NCI-H526 (cell line): Measurements from ENCODE around the gene LRRC17.

Source experiments
- DNase-seq, 2 experiments: peaks; one replicate each; lab custom pipeline; 2025; lab: John Stamatoyannopoulos, UW

The LRRC17 gene, protein sequence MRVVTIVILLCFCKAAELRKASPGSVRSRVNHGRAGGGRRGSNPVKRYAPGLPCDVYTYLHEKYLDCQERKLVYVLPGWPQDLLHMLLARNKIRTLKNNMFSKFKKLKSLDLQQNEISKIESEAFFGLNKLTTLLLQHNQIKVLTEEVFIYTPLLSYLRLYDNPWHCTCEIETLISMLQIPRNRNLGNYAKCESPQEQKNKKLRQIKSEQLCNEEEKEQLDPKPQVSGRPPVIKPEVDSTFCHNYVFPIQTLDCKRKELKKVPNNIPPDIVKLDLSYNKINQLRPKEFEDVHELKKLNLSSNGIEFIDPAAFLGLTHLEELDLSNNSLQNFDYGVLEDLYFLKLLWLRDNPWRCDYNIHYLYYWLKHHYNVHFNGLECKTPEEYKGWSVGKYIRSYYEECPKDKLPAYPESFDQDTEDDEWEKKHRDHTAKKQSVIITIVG

DNA sequence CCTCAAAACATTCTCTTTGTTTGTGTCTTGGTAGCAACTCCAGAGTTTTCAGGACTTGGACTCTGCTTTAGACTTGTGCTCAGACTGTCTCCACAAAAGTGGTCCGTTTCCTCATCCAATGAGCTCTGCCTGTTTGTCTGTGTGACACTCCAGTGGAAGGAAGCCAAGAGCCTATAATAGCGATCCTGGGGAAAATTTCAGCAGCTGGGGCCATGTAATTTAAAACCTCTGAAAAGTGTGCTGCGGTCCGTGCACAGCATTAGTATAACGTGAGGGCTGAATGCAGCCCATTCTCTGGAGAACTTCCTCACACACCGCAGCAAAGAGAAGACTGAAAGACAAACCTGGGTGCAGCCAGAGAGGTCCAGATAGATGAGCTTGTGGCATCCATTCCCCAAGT is at the start of gene LRRC17:
LRRC17 (plus strand) TSS at position 259 of the 400 bp plus-strand sequence. CDS start 20,914 bp downstream, outside the sequence.
- DNase-seq = peak; percentile 84 to 88

GRCh38 chr7:102864958-102865357 is 47.8 kb upstream of the LRRC17 start:
- no peak for DNase-seq

GRCh38 chr7:102866535-102867215 is 46.1 kb upstream of the LRRC17 start:
- no peak for DNase-seq

GRCh38 chr7:102869195-102869594 is 43.6 kb upstream of the LRRC17 start:
- DNase-seq = no peak

DNA sequence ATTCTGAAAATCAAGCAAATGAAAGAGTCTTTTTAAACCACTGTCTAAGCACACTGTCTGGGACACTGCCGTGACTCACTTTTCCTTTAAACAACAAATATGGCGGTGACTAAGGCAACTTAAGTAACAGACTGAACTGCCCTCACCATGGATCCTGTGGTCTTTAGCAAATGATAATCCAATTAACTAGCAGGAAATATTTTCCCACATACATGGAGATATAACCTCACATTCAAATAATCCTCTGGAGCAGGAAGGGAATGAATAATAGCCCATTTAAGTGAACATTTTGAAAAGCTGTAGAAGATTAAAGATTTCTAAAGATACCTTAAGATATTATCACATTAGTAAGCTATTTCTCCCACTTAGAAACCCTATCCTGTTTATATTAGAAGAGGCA is 40.3 kb upstream of the LRRC17 start:
- DNase-seq = no peak

DNA sequence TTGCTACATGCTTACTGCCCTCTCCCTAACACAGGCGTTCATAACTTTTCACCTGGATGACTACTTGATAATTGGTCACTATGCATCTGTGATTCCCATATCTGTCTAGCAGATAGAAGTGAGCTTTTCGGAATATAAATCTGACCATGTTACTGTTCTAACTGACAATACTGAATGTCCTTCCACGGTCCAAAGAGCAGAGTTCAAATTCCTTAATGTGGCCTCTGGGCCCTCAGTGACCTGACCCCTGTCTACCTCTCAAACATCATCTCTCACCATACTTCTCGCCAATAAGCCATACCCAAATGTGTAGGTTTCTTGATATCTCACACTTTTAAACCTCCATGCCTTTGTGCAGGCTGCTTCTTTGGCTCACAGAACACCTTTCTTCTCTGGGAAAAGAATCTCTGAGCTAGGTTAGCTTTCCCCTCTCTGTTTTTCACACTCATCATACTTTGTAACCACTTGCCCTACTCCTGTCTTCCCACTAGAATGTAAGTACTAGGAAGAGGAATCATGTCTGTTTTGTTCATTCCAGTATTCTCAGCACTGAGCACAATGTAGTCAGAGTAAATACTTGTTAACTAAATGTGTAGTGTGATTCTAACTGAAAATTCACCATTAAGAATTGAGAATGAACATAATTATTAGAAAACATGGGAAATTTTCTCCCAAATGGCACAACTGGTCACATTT is 39.2 kb upstream of the LRRC17 start:
- no peak for DNase-seq

DNA sequence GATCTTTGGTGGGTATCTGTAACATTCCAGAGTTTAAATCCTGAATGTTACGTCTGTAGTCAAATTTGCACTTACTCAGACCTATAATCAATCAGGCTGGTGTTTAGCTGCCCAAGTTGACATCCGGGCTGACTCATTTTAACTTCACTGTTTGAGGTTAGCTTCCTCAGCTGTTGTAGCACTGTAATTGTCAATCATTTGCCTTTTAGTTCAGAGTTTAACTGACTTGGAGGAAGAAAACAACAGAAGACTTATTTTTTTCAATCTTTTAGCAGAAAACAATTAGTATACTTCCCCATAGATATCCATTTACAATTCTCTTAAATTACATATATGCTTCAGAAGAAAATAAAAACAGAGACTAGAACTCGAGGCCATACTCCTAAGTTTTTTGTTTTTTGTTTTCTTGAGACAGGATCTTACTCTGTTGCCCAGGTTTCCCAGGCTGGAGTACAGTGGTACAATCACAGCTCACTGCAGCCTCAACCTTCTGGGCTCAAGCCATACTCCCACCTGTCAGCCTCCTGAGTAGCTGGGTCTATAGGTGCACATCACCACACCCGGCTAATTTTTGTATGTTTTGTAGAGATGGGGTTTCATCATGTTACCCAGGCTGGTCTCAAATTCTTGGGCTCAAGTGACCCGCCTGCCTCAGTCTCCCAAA is 38.5 kb upstream of the LRRC17 start:
- no peak for DNase-seq

DNA sequence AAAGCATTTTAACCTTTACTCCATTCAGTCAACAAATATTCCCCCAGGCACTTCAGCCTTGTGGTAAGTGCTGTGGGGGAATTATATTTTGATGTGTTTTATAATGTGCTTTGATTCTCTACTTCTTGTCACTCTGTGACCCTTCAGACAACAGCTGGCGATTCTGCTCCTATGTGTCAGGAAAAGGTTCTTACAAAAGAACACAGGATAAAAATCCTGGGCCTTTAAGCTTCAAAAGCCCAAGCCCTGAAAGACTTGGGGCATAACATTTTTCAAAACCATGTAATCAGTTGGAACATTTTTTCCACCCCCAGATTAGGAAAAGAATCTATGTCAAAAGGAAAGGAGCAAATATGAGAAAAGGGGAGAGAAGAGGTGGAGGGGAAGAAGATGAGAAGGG is 37.8 kb upstream of the LRRC17 start:
- DNase-seq = no peak

- no peak for DNase-seq
Observed at GRCh38 chr7:102875700-102876295, 37.0 kb upstream of the LRRC17 start.

GRCh38 chr7:102883098-102883860 is 29.5 kb upstream of the LRRC17 start:
- DNase-seq = no peak

GRCh38 chr7:102888561-102889233 is 24.1 kb upstream of the LRRC17 start:
- DNase-seq = no peak

DNA sequence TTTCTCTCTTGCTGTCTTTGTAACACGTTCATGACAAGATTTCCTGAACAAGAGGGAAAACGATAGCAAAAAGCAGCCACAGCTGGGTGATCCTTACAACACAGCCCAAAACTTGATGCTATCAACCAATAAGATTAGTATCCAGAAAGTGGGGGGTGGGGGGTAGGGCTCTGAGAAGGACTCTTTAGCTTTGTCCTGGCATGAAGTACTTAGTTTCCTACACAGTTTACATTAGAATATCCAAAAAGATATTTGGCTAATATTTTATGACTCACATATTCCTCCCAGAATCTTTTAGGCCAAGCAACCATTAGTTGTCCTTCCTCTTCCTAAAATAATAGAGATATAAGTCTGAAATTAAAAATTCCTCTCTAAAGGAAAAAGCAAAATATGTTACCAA is 22.9 kb upstream of the LRRC17 start:
- DNase-seq = no peak

- no peak for DNase-seq
Observed at GRCh38 chr7:102890292-102890970, 22.4 kb upstream of the LRRC17 start.

GRCh38 chr7:102890971-102891692 is 21.7 kb upstream of the LRRC17 start:
- no peak for DNase-seq

DNA sequence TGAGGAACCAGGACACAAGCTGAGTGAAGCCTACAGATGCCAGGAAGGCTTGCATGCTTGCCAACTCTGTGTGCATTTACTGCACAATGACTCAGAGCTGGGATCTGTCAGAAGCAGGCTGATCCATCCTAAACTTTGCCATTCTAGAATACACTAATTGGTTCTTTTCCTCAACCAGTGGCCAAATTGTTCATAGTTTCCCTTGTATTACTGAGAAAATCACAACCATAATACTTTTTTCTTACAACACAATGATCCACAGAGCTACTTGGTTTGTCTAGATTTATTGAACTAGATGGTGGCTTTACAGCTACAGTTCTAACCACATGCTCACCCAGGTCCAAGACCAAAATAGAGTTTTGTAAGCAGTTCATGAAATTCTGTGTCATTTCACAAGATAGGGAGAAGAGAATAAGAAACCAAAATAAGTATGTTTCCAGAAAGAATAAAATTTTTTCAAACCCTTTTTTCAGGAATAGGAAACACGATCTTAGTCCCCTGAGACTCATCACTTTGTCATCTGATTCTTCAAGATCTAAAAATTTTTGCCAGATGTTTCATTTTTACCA is 21.0 kb upstream of the LRRC17 start:
- DNase-seq = no peak

- no peak for DNase-seq
Observed at GRCh38 chr7:102892631-102893278, 20.0 kb upstream of the LRRC17 start.

DNA sequence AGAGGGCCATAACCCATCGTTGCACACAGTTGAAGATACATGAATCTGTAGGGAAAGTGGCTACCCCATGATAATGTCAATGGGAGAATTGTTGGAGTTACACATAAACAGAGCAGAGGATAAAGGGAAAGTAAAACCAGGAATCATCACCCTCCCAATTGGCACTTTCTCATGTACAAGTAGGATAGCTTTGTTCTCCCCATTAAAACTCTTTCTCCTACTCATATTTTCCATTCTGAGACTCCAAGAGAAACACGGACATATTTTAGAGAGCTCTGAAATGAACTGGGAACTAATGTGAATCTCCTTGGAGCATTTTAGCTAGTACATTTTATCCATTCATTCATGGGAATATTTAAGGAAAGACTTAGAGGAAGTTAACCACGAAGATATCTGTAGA is 17.2 kb upstream of the LRRC17 start:
- DNase-seq = no peak

GRCh38 chr7:102896585-102896984 is 16.2 kb upstream of the LRRC17 start:
- DNase-seq = no peak
